Posterior cingulate gyrus (tissue), 11 donors: ENCODE measurements around the gene PRKD1.
"Not testable (repeated sequence)": the region's sequence is repeated elsewhere in the genome, so short reads cannot be mapped to it uniquely, and the experiment has no call there.

Source experiments
- DNase-seq, 10 donors: peaks; one replicate each; pipeline versions ENCODE4 v3.0.0 to v3.0.0-alpha.2; 2020 to 2021; ENCODE audit warnings: mixed read lengths in 3 of 10
- intact Hi-C: fragments of 100-400 bp; cut with DNase I; formaldehyde crosslinking; loops from one replicate; pipeline ENCODE4 v1.15.1; 2023

Gene PRKD1

DNA sequence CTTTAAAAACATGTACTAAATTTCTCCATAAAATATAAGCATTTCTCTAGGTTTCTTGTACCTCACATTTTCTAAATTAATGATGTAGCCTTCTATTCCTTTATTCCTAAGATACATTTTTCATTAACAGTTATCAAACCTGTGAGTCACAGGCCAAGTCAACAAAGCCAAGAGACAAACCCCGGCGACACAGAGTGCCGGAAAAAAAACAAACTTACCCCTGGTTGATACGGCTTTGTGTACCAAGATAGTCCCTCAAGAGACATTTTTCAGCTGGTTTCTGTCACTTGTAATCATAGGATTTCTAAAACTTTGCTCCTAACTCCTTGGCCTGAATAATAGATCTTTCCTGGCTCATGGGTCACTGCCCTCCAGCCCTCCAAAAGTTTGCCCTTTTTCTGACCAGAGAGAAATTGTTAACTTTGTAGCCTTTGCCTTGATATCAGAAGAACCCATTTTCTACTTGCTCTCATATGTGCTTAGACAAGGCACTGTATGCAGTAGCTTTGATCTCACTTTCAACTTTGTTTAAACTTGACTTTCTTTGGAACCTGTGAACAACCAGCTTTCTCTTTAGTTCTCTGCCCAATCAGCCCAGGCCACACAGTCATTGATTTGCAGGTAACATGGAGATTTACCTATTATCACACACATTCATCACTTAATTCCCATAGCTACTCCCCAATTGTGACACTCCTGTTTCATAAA lies 172.2 kb downstream of the PRKD1 start:
- DNase-seq: no peak
- intact Hi-C loops: no loop called here

DNA sequence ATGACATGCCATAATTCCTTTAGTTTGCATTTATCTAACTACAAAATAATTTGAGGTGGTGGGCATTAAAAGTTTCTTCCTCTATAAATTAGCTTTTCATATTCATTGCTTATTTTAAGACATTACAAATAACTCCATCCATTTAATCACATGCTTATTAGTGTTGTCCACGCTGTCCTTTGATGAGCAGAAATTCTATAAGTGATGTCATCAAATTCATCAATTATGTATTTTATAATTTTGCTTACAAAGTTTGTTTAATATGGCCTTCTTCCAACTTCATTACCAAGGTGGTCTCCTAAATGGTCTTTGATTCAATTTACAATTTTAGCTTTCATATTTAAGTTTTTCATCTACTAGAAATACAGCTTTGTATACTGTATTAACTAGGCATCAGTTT lies 173.5 kb downstream of the PRKD1 start:
- no peak for DNase-seq
- intact Hi-C loops: no loop called here

DNA sequence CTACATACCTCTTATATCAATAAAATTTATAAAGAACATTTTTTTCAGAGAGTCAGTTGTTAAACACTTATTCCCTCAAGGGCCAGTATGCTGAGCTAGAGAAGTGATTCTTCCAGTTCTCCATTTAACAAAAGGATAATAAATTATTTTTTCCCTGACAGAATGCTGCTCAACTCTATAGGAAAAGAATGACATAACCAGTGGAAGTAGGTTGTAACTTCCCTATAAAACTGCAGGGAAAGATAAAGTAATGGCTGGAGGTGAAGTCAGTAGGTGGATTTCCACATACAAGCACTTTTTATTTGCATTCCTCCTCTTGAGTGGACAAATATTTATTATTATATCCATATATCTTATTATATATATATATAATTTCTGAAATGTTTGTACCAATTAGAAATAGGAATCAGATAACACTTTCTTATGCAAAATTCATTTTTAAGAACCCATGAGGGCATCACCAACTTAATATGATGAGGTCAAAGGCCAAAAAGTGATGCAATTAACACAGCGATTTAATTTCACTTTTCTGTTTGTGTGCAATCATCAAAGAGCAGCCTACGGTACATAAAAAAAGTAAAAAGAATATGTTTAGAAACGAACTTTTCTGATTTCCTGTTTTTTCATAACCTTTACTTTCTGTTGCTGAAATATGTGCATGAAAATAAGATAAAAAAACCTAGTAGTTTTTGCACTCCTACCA lies 175.3 kb downstream of the PRKD1 start:
- intact Hi-C loops: no loop called here
- no peak for DNase-seq

DNA sequence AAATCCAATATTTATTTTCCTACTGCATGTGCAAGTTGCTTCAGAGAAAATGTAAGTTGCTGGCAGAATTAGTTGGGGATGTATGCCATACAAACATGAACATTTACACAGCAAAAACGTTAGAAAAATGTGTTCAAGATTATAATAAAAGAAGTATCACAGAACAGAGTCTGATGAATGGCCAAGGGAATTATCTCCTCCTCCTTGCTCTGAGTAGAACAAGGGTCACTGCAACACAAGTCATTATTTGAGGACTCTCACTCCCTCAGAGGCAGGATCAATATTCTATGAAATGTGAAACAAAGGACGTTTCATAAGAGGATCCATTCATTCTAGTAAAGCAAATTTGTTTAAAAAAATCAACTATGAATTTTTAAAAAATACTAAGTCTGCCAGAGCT lies 177.8 kb downstream of the PRKD1 start:
- intact Hi-C loops: no loop called here
- DNase-seq: no peak

DNA sequence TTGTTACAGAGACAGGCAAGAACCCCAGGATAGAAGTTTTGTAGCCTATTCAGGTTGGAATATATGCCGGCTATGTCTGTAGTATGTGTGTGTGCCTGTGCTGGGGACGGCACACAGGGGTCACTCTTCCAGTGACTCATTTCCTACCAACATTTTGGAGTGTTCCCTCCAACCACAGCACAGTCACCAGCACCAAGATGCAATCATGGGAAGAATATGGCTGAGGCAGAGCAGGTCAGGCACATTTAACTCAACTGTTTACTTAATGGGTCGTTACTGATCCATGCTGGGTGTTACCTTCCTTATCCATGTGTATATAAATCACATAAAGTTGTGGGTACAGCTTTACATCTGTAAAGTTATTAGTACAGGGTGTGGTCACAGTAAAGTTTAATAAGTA lies 178.3 kb downstream of the PRKD1 start:
- DNase-seq: no peak
- intact Hi-C loops: no loop called here

DNA sequence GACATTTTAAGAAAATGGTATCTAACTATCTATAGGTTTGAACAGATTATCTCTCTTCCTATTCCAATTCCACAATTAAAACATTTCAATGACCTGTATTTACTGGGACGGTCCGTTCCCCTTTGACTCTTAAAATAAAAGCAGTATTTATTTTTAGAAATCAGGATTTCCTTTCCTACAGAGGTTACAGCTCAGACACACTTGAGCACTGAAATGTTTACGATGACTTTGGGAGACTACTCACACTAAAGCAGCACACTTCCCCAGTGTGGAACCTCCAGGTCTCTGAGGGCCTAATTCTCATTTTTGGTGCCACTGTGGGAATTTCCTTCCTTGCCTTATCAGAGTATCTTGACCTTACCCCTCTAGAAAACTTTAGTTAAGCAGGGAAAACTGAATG lies 181.8 kb downstream of the PRKD1 start:
- intact Hi-C loops: no loop called here

DNA sequence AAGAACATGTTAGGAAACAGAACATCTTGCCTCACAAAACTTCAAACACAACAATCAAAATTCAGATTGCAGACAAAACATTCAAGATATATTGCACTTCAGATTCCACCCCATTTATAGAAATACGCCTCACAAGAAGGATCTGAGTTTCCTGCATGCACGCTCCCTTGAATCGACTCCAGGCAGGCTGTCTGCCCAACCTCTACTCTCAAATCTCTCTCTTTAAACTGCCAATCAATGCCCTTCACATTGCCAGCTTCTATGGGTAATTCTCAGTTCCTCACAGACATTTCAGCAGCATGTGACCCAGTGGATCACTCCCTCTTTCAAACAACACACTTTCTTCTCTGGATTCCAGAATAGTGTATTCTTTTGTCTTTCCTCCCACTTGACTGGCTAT lies 184.1 kb downstream of the PRKD1 start:
- DNase-seq: peak in 2 of 10 donors; percentile 39 to 75
- intact Hi-C loops: no loop called here

More for the DNA sequence above, 181.8 kb downstream of the PRKD1 start:
- DNase-seq: no peak

DNA sequence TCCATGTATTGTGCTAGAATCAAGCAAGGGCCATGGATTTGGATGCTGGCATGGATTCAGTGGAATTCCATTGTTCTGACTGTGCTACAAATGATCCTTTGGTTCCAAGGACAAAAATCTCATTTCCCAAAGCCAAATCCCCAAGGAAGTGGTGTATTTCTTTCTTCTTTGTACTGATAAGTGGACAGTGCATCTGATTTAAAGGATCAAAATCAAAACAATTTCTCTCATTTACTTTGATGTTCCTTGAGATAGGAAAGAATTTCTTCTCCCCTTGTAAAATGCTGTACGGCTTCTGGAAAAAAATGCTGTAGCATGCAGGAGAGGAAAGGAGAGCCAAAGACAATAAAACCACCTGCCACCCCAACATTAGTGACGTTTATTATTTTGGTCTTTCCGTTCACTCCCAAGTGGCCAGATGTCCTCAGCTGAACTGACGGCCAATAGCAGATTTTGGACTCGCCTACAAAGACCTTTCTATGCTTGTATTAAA lies 185.7 kb downstream of the PRKD1 start:
- no peak for DNase-seq
- intact Hi-C loops: no loop called here

DNA sequence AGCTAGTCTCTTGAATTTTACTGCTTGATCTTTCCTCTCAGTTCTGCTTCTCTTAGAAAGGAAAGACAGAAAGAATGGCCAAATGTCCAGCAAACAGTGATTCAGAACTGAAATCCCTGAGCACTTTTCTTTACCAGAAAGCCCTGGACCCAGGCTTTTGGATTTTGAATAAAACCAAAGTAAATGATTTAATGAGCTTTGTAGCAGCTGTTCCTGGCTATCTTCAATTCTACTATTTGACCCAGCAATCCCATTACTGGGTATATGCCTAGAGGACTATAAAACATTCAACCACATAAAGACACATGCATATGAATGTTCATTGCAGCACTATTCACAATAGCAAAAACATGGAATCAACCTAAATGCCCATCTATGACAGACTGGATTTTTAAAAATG lies 187.2 kb downstream of the PRKD1 start:
- DNase-seq: no peak
- intact Hi-C loops: no loop called here

DNA sequence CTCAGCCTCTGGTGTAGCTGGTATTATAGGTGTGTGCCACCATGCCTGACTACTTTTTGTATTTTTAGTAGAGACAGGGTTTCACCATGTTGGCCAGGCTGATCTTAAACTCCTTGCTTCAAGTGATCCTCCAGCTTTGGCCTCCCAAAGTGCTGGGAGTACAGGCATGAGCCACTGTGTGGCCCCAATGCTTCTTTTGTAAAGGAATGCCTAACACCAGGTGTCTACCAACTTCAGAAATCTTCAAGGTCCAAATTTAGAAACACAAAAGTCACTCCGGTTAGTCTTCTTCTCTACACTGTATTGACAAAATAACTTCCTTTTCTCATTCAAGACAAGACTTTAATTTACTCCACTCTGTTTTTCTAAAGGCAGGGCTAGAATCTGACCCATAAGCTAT lies 188.7 kb downstream of the PRKD1 start:
- DNase-seq: no peak
- intact Hi-C loops: no loop called here

DNA sequence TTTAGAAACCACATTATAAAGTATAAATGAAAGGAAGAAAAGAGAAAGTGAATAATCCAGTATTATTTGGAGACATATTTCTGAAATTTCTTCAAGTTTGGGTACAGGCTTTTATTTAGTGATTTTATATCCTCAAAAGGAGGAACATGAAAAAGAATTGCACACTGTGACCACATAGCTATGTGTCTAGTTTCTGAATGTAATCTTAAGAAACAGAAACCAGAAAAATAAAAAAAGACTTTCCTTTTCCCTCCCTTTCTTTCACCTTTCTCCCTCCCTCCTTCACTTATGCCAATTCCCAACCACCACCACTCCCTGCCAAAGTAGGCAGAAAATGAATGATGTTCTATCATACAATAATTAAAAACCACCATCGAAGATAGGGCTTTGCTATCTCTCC lies 189.6 kb downstream of the PRKD1 start:
- no peak for DNase-seq
- intact Hi-C loops: no loop called here

DNA sequence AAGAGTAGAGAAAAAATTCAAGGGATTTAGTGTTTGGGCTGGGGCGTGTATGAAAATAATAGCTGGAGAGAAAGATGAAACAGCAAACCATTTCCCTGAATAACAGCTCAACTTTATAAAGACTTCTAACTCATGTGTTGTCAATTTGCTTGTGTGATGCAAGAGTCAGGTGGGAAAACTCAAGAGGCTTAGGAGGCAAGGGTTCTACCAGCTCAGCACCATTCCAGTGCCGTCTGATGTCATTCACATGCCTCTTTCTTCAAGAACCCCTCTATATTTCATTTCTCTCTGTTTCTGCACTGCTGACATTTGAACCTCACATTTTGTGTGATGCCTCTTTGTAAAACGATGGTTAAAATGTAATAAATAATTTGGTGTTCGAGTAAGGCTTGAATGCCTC lies 192.2 kb downstream of the PRKD1 start:
- no peak for DNase-seq
- intact Hi-C loops: no loop called here

DNA sequence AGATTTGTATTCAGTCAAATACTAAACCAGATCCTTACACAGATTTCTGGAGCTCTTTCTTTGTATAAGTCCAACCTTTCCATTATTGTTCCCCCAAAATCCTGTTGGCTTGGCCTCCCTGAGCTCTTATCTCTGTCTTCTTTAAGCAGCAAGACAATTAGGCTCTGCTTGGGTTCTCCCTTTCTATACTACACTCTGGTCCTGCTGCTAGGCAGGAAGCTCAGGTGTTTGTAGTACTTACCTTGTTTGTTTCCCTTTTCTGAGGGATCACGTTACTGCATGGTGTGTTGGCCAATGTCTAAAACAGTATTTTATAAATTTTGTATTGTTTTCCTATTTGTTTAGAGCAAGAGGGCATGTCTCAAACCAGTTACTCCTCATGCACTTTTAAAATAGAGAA lies 192.9 kb downstream of the PRKD1 start:
- DNase-seq: no peak
- intact Hi-C loops: no loop called here

DNA sequence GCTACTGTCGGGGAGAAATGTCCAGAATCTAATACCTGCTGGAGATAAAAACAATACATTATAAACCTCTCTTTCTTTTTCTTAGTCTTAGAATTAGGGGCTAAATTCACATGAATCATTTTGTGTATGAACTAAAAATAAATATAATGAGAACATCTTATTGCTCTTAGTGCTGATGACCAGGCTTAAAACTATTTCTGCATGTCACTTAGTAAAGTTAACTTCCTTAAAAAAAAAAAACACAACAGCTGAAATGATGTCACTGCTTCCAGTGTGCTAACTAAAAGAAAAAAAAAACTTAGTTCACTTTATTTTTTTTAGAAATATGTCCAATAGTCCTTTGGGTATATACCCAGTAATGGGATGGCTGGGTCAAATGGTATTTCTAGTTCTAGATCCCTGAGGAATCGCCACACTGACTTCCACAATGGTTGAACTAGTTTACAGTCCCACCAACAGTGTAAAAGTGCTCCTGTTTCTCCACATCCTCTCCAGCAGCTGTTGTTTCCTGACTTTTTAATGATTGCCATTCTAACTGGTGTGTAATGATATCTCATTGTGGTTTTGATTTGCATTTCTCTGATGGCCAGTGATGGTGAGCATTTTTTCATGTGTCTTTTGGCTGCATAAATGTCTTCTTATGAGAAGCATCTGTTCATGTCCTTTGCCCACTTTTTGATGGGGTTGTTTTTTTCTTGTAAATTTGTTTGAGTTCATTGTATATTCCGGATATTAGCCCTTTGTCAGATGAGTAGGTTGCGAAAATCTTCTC lies 200.9 kb downstream of the PRKD1 start:
- DNase-seq, intact Hi-C loops: not testable (repeated sequence)

DNA sequence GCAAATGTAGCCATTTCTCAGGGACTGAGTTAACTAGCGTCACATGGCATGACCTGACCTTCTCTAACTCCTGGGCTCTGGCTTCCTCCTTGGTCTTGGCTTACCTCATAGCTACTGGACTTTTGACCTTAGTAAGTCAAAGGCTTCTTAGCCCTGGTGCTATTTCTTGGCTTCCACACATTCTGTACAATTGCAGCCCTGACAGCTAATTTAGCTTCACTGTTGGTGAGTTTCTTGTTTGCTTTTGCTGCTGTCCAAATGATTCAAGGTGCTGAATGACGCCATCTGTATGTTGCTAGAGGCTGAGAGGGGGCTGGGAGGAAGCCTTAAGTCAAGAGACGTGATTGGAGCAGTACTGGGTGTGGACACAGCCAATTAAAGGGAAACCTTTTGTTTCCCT lies 202.7 kb downstream of the PRKD1 start:
- intact Hi-C loops: no loop called here

DNA sequence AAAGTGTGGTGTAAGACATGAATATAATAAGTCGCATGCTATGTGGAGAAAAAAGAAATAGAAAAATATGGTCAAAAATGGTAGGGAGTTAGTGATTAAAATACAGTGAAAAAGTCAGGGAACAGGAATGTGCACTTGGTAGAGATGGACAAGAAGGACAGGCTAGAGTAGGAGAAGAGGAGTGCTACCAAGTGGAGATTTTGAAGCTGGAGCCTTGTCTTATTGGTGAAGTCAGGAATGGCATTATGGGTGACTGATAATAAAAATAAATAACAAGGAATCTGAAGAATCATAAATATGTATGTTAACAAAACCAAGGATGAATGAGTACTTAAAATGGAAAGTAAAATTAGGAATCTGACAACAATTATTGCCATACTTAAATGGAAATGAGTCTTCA lies 204.8 kb downstream of the PRKD1 start:
- intact Hi-C loops: no loop called here
- no peak for DNase-seq

More for the DNA sequence above, 202.7 kb downstream of the PRKD1 start:
- no peak for DNase-seq

DNA sequence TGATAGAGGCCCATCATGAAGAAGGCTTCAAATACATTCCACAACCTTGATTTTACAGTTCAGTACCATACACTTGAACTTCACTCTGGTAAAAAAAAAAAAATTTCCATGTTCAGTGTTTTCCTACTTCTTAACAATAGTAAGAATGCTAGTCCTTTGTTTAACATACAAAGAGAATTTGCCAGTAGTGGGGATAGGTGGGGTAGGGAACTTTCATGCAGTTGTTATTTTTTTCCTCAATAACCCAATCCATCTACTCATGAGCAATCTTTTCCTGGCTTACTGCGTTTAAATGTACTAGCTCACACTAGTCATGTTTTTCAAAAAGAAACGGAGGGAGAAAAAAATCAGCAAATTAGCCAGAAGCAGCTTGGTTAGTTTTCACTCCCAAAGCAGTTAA lies 206.1 kb downstream of the PRKD1 start:
- intact Hi-C loops: no loop called here
- DNase-seq: no peak

DNA sequence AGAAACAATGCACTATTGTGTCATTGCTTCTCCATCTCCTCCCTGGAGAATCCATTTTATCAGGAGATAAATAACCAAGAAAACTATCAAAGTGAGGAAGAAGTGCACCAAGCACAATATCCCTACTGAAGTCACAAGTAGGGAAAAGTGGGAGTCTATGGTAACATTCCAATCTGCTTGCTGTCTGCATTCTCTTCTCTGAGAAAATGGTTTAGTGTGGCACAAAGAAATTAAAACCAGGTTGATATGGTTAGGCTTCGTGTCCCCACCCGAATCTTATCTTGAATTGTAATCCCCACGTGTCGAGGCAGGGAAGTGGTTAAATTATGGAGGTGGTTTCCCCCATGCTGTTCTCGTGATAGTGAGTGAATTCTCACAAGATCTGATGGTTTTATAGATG lies 209.7 kb downstream of the PRKD1 start:
- no peak for DNase-seq
- intact Hi-C loops: no loop called here

DNA sequence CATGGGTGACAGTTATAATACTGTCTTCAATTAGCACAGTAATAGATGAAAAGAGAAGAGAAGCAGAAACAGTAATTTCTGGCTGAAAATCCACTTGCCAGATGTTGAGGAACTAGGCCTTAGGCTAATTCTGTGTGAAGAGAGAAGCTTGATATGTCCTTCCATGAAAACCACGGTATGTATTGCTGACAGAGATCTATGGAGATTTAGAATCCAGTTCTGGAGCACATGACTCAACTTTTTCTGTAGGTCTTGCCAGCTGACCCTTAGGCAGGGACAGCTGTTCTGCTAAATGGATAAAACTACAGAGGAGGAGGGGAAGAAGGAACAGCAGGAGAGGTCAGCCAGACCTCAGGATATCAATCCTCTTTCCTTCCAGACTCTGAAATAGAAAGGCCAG lies 211.5 kb downstream of the PRKD1 start:
- intact Hi-C loops: no loop called here
- DNase-seq: no peak

DNA sequence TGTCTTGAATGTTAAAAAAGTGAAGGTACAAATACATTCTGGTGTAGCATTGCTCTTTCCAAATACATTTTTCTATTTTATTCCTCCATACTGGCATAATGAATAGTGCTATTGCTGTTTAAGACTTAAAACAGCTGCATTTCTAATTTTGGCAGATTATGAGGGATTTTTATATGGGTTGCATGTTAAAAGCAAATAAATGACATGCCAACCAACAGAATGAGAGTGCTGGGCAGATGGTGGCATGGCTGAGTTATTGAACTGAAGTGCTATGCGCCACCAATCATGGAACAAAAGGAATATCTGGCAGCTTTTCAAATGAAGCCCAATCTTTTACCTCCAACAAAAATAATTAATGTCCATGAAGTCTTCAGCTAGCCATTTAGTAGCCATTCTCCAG lies 215.0 kb downstream of the PRKD1 start:
- intact Hi-C loops: no loop called here
- no peak for DNase-seq

DNA sequence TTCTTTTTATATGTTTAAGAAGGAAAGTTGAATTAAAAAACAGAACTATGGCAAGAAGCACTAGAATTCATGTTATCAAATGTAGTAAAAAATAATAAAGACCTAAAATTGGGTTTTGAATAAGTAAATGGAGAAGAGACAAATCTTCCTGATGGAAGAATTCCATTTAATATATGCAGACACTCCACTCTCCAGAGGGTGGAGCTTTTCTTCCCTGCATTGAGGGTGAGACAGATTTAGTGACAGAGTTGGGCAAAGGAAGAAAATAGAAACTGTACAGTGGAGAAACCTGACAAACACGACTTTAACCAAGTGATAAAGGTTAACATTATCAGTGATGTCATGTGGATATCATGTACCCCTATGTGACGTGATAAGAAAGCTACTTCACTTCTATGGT lies 217.6 kb downstream of the PRKD1 start:
- no peak for DNase-seq
- intact Hi-C loops: no loop called here

DNA sequence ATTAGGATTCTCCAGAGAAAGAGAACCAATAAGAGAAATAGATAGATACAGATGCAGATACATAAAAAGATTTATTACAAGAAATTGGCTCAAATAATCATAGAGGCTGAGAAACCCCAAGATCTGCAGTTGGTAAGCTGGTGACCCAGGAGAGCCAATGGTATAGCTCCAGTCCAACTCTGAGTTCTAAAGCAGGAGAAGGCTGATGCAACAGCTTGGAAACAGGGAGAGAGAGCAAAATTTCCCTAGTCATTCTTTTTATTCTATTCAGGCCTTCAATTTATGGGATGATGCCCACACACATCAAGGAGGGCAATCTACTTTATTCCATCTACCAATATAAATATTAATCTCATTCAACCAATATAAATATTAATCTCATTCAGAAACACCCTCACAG lies 218.2 kb downstream of the PRKD1 start:
- intact Hi-C loops: no loop called here
- no peak for DNase-seq
